A673 (cell line): Measurements from ENCODE around the gene ULBP3.

Source experiments
- EZH2 ChIP-seq: fragments of 200-600 bp; sonication (generic); IDR thresholded peaks from 2 replicates; pipeline ENCODE4 v1.6.1; 2017; ENCODE audit warnings: borderline replicate concordance, low read depth, mild to moderate bottlenecking, mixed read lengths, antibody characterized with exemption, low read length; ENCODE audit not compliant: poor library complexity, severe bottlenecking
- TF ChIP-seq, protein P1 (sequence below): fragments of 300-800, 200-600 bp; sonication (generic); conservative IDR thresholded peaks from 2 replicates; pipeline ENCODE4 v1.5.1; 2017; ENCODE audit warnings: low read depth, mild to moderate bottlenecking, antibody characterized with exemption, low read length, moderate library complexity, mixed read lengths

DNA sequence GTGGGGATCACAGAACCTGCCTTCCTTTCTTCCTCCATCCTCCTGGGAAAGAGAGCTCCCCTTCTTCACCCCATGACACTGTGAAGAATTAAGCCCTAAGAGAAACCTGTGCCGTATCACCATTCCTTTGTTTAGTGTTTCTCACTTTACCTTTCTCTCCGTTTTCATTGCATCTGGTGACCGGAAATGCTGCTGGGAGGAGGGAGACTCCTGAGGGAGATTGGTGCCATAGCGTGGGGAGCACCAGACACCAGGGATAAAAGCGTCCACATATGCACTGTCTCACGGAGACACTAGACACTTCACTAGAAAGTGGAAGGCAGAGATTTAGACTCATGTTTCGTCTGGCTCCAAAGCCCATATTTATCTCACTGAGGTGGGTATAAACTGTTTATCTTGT lies 15.5 kb upstream of the ULBP3 start:
- TF ChIP-seq, protein P1, sequence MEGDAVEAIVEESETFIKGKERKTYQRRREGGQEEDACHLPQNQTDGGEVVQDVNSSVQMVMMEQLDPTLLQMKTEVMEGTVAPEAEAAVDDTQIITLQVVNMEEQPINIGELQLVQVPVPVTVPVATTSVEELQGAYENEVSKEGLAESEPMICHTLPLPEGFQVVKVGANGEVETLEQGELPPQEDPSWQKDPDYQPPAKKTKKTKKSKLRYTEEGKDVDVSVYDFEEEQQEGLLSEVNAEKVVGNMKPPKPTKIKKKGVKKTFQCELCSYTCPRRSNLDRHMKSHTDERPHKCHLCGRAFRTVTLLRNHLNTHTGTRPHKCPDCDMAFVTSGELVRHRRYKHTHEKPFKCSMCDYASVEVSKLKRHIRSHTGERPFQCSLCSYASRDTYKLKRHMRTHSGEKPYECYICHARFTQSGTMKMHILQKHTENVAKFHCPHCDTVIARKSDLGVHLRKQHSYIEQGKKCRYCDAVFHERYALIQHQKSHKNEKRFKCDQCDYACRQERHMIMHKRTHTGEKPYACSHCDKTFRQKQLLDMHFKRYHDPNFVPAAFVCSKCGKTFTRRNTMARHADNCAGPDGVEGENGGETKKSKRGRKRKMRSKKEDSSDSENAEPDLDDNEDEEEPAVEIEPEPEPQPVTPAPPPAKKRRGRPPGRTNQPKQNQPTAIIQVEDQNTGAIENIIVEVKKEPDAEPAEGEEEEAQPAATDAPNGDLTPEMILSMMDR: no peak
- no peak for TF ChIP-seq EZH2
